ENCODE measurements around the gene AP3S1. TPM values are rescaled to one million over a fixed set of nuclear protein-coding genes. Genes with fewer than 3 reads are reported as not detected.
"Not testable (repeated sequence)": the region's sequence is repeated elsewhere in the genome, so short reads cannot be mapped to it uniquely, and the experiment has no call there.

The AP3S1 gene
- total and polyA plus RNA-seq, 2 of the 13 experiments (the other 11 are each of a cell fraction or from before 2014, with no cell fraction given) = 50.5 to 85.9 TPM

DNA sequence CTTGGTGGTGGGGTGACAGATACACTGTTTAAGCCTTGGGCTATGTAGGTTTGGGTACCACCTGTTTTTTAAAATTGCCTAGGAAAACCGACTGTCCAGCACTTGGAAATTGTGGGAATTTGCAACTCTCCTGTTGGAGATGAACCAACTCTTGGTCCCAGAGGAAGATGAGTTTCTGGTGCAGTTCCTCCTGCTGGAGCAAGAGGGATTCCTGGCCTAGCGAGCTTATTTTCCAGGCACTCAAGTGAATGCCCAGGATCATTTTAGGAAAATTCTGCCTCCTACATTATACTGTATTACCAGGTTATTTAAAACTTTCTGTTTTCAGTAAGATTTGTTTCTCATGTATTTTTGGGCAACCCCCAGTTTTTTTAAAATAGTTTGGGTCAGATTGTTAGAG lies 33.7 kb downstream of the AP3S1 start:
- DNase-seq (ENCODE audit: low spot score) = no peak
- intact Hi-C loops (cut with micrococcal nuclease; ENCODE audit: unreplicated experiment) (no loop called here), in situ Hi-C loops (cut with HindIII; ENCODE audit: extremely low pct_ligation_motif_present, low pct_unique_long_range_greater_than_20kb) (no loop called here)
- no peak overlapping the region for H3K27ac ChIP-seq (ENCODE audit: extremely low read length, insufficient read depth, low read length)
- H2AFZ ChIP-seq (ENCODE audit: low read length) = no peak overlapping the region
- no peaks in the 10 kb centered on the region for H3K79me2 ChIP-seq (ENCODE audit: insufficient read depth, low read length)
- FAIRE-seq = no peak
- no peak overlapping the region for H3K9ac ChIP-seq (ENCODE audit: insufficient read depth, low read depth, low read length)
- no peaks in the 10 kb centered on the region for H3K27me3 ChIP-seq (ENCODE audit: control insufficient read depth in 1 of 2, insufficient read depth in 2 of 2, low read length in 2 of 2)
- H3K4me1 ChIP-seq (ENCODE audit: insufficient read depth, low read length) = no peaks in the 10 kb centered on the region
- no peak overlapping the region for H3K4me2 ChIP-seq (ENCODE audit: low read depth, low read length)
- WGBS (ENCODE audit: low lambda C conversion rate) = 91% methylated on average over 1 of the region's 2 CpGs
- ATAC-seq = peak; percentile 65
- H3K4me3 ChIP-seq (replicated peaks in 1 of 3; ENCODE audit: insufficient read depth in 1 of 3, low read depth in 2 of 3, low read length in 3 of 3) = no peak overlapping the region
- CTCF ChIA-PET (ENCODE audit: low intra/inter-chr PET ratio, low total read pairs) = no interaction called here
- TF ChIP-seq BRF2 (CRISPR knock-in tag; IDR thresholded peaks at IDR 0.05) (no peak), TGIF2 (CRISPR knock-in tag; IDR thresholded peaks at IDR 0.05) (no peak), SRSF9 (IDR thresholded peaks at IDR 0.05; ENCODE audit: borderline replicate concordance, insufficient read depth, low read depth, low read length, poor library complexity, severe bottlenecking) (no peak), ATF6 (CRISPR knock-in tag; conservative IDR thresholded peaks at IDR 0.05) (no peak), ZNF333 (CRISPR knock-in tag; IDR thresholded peaks at IDR 0.05; ENCODE audit: borderline replicate concordance) (no peak), ZBTB1 (CRISPR knock-in tag; IDR thresholded peaks at IDR 0.05; ENCODE audit: borderline replicate concordance) (no peak)
- TF ChIP-seq, protein P1, sequence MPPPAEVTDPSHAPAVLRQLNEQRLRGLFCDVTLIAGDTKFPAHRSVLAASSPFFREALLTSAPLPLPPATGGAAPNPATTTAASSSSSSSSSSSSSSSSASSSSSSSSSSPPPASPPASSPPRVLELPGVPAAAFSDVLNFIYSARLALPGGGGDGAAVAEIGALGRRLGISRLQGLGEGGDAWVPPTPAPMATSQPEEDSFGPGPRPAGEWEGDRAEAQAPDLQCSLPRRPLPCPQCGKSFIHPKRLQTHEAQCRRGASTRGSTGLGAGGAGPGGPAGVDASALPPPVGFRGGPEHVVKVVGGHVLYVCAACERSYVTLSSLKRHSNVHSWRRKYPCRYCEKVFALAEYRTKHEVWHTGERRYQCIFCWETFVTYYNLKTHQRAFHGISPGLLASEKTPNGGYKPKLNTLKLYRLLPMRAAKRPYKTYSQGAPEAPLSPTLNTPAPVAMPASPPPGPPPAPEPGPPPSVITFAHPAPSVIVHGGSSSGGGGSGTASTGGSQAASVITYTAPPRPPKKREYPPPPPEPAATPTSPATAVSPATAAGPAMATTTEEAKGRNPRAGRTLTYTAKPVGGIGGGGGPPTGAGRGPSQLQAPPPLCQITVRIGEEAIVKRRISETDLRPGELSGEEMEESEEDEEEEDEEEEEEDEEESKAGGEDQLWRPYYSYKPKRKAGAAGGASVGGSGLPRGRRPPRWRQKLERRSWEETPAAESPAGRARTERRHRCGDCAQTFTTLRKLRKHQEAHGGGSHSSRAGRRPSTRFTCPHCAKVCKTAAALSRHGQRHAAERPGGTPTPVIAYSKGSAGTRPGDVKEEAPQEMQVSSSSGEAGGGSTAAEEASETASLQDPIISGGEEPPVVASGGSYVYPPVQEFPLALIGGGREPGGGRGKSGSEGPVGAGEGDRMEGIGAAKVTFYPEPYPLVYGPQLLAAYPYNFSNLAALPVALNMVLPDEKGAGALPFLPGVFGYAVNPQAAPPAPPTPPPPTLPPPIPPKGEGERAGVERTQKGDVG (CRISPR knock-in tag; IDR thresholded peaks at IDR 0.05; ENCODE audit: borderline replicate concordance) = no peak
- TF ChIP-seq, protein P2, sequence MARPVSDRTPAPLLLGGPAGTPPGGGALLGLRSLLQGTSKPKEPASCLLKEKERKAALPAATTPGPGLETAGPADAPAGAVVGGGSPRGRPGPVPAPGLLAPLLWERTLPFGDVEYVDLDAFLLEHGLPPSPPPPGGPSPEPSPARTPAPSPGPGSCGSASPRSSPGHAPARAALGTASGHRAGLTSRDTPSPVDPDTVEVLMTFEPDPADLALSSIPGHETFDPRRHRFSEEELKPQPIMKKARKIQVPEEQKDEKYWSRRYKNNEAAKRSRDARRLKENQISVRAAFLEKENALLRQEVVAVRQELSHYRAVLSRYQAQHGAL (CRISPR knock-in tag; IDR thresholded peaks at IDR 0.05; ENCODE audit: not compliant biosample characterization) = no peak
- no peaks in the 10 kb centered on the region for H3K9me3 ChIP-seq (ENCODE audit: low read length)
- H4K20me1 ChIP-seq (ENCODE audit: insufficient read depth, low read length) = no peaks in the 10 kb centered on the region
- BruUV-seq (replicated peaks) = no TSS peak
- POLR2A ChIA-PET = no interaction called here
- H3K36me3 ChIP-seq (replicated peaks in 1 of 2; ENCODE audit: control insufficient read depth in 1 of 2, insufficient read depth in 2 of 2, low read length in 2 of 2) = peaks cover 3 to 21% of the 10 kb centered on the region in 2 experiments

DNA sequence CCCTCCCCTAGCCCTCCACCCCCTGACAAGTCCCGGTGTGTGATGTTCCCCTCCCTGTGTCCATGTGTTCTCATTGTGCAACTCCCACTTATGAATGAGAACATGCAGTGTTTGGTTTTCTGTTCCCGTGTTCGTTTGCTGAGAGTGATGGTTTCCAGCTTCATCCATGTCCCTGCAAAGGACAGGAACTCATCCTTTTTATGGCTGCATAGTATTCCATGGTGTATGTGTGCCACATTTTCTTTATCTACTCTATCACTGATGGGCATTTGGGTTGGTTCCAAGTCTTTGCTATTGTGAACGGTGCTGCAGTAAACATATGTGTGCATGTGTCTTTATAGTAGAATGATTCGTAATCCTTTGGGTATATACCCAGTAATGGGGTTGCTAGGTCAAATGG lies 35.6 kb downstream of the AP3S1 start:
- H3K36me3 ChIP-seq (replicated peaks in 1 of 2; ENCODE audit: control insufficient read depth in 1 of 2, insufficient read depth in 2 of 2, low read length in 2 of 2); H3K27me3 ChIP-seq (ENCODE audit: control insufficient read depth in 1 of 2, insufficient read depth in 2 of 2, low read length in 2 of 2); H2AFZ ChIP-seq (ENCODE audit: low read length); POLR2A ChIA-PET; H4K20me1 ChIP-seq (ENCODE audit: insufficient read depth, low read length); in situ Hi-C loops (cut with HindIII; ENCODE audit: extremely low pct_ligation_motif_present, low pct_unique_long_range_greater_than_20kb); H3K4me1 ChIP-seq (ENCODE audit: insufficient read depth, low read length); H3K9ac ChIP-seq (ENCODE audit: insufficient read depth, low read depth, low read length); BruUV-seq (replicated peaks); H3K4me2 ChIP-seq (ENCODE audit: low read depth, low read length); H3K9me3 ChIP-seq (ENCODE audit: low read length); H3K27ac ChIP-seq (ENCODE audit: extremely low read length, insufficient read depth, low read length); H3K4me3 ChIP-seq (replicated peaks in 1 of 3; ENCODE audit: insufficient read depth in 1 of 3, low read depth in 2 of 3, low read length in 3 of 3); FAIRE-seq; DNase-seq (ENCODE audit: low spot score); intact Hi-C loops (cut with micrococcal nuclease; ENCODE audit: unreplicated experiment); H3K79me2 ChIP-seq (ENCODE audit: insufficient read depth, low read length); CTCF ChIA-PET (ENCODE audit: low intra/inter-chr PET ratio, low total read pairs); ATAC-seq: not testable (repeated sequence)
- WGBS (ENCODE audit: low lambda C conversion rate) = 99% methylated on average over 5 of the region's 5 CpGs

Measured in HepG2 (cell line).